ENCODE data around the gene RBL1. TPM values are rescaled to one million over a fixed set of nuclear protein-coding genes. Genes with fewer than 3 reads are reported as not detected.

RBL1 gene
- total RNA-seq, 1 experiment from 2014 or later = 30.2 TPM

- Histone ChIP-seq H3K27me3 (replicated peaks; ENCODE audit: insufficient read depth, low read depth, low read length, poor library complexity) (no peaks in the 10 kb centered on the region), H3K9me3 (ENCODE audit: low read depth, low read length, poor library complexity, severe bottlenecking) (no peaks in the 10 kb centered on the region), H3K4me3 (ENCODE audit: low read depth, low read length, poor library complexity, severe bottlenecking) (no peak overlapping the region), H3K4me1 (ENCODE audit: insufficient read depth, low read length, poor library complexity, severe bottlenecking) (no peaks in the 10 kb centered on the region), H3K36me3 (ENCODE audit: insufficient read depth, low read length, poor library complexity, severe bottlenecking) (no peaks in the 10 kb centered on the region), H3K27ac (ENCODE audit: low read depth, low read length, poor library complexity, severe bottlenecking) (no peak overlapping the region)
- TF ChIP-seq CTCF (conservative IDR thresholded peaks at IDR 0.05; ENCODE audit: low read depth, low read length) (no peak), EZH2 (IDR thresholded peaks at IDR 0.05; ENCODE audit: borderline replicate concordance, low read depth, low read length, poor library complexity, severe bottlenecking) (no peak)
- POLR2A ChIA-PET (ENCODE audit: low non-redundant PET) = no interaction called here
- intact Hi-C loops (cut with micrococcal nuclease; ENCODE audit: unreplicated experiment) = no loop called here
- BruUV-seq (replicated peaks) = no TSS peak
- CTCF ChIA-PET = no interaction called here
- no peak for DNase-seq (ENCODE audit: low spot score)
Measured at GRCh38 chr20:37111926-37112455, 16.2 kb upstream of the RBL1 start.

- no peaks in the 10 kb centered on the region for H3K27me3 ChIP-seq (replicated peaks; ENCODE audit: insufficient read depth, low read depth, low read length, poor library complexity)
- ChIA-PET POLR2A (ENCODE audit: low non-redundant PET) (no interaction called here), CTCF (no interaction called here)
- H3K4me1 ChIP-seq (ENCODE audit: insufficient read depth, low read length, poor library complexity, severe bottlenecking) = no peaks in the 10 kb centered on the region
- intact Hi-C loops (cut with micrococcal nuclease; ENCODE audit: unreplicated experiment) = no loop called here
- no peaks in the 10 kb centered on the region for H3K36me3 ChIP-seq (ENCODE audit: insufficient read depth, low read length, poor library complexity, severe bottlenecking)
- no peaks in the 10 kb centered on the region for H3K9me3 ChIP-seq (ENCODE audit: low read depth, low read length, poor library complexity, severe bottlenecking)
- no TSS peak for BruUV-seq (replicated peaks)
- TF ChIP-seq EZH2 (IDR thresholded peaks at IDR 0.05; ENCODE audit: borderline replicate concordance, low read depth, low read length, poor library complexity, severe bottlenecking) (no peak), CTCF (conservative IDR thresholded peaks at IDR 0.05; ENCODE audit: low read depth, low read length) (no peak)
- DNase-seq (ENCODE audit: low spot score) = no peak
- H3K4me3 ChIP-seq (ENCODE audit: low read depth, low read length, poor library complexity, severe bottlenecking) = no peak overlapping the region
- no peak overlapping the region for H3K27ac ChIP-seq (ENCODE audit: low read depth, low read length, poor library complexity, severe bottlenecking)
Measured at GRCh38 chr20:37108676-37109075, 12.9 kb upstream of the RBL1 start.

GRCh38 chr20:37102571-37102970, 6.8 kb upstream of the RBL1 start:
- DNase-seq (ENCODE audit: low spot score) = no peak
- intact Hi-C loops (cut with micrococcal nuclease; ENCODE audit: unreplicated experiment) = no loop called here
- no peak overlapping the region for H3K27ac ChIP-seq (ENCODE audit: low read depth, low read length, poor library complexity, severe bottlenecking)
- no peaks in the 10 kb centered on the region for H3K36me3 ChIP-seq (ENCODE audit: insufficient read depth, low read length, poor library complexity, severe bottlenecking)
- BruUV-seq (replicated peaks) = no TSS peak
- TF ChIP-seq EZH2 (IDR thresholded peaks at IDR 0.05; ENCODE audit: borderline replicate concordance, low read depth, low read length, poor library complexity, severe bottlenecking) (no peak), CTCF (conservative IDR thresholded peaks at IDR 0.05; ENCODE audit: low read depth, low read length) (no peak)
- POLR2A ChIA-PET (ENCODE audit: low non-redundant PET) = no interaction called here
- no peaks in the 10 kb centered on the region for H3K9me3 ChIP-seq (ENCODE audit: low read depth, low read length, poor library complexity, severe bottlenecking)
- H3K27me3 ChIP-seq (replicated peaks; ENCODE audit: insufficient read depth, low read depth, low read length, poor library complexity) = no peaks in the 10 kb centered on the region
- H3K4me1 ChIP-seq (ENCODE audit: insufficient read depth, low read length, poor library complexity, severe bottlenecking) = no peaks in the 10 kb centered on the region
- H3K4me3 ChIP-seq (ENCODE audit: low read depth, low read length, poor library complexity, severe bottlenecking) = no peak overlapping the region
- CTCF ChIA-PET = no interaction called here

Data from A673 (cell line).